Vagina (tissue), 2 donors: Measurements from ENCODE around the gene TMEM135. TPM values are rescaled to one million over a fixed set of nuclear protein-coding genes. Genes with fewer than 3 reads are reported as not detected.

Experiments used
- DNase-seq, 2 donors: peaks; one replicate each; pipeline ENCODE4 v3.0.0-alpha.2; 2017; ENCODE audit errors: extremely low spot score in 2 of 2
- H3K27ac ChIP-seq: fragments of 200-600 bp; sonication (generic); one replicate; pipeline ENCODE4 v1.5.1; 2019
- H3K27me3 ChIP-seq: fragments of 200-600 bp; sonication (generic); one replicate; pipeline ENCODE4 v1.5.1; 2019
- H3K36me3 ChIP-seq, 2 donors: fragments of 200-600 bp; sonication (generic); one replicate each; pipeline ENCODE4 v1.5.1; 2017 to 2019
- H3K4me1 ChIP-seq: fragments of 200-600 bp; sonication (generic); one replicate; pipeline ENCODE4 v1.5.1; 2019
- H3K4me3 ChIP-seq, 2 donors: fragments of 200-600 bp; sonication (generic); 1 replicate in 1 of 2; 2 replicates in 1 of 2; pipeline ENCODE4 v1.5.1; 2016 to 2019
- H3K9me3 ChIP-seq: fragments of 200-600 bp; sonication (generic); one replicate; pipeline ENCODE4 v1.5.1; 2019
- POLR2A ChIP-seq, 2 donors: fragments of 450-650 bp; IDR thresholded peaks; one replicate each; pipeline ENCODE4 v1.6.1; 2017; ENCODE audit warnings: antibody characterized with exemption in 2 of 2, mild to moderate bottlenecking in 2 of 2, moderate library complexity in 2 of 2
- POLR2AphosphoS5 ChIP-seq, 2 donors: sonication (generic); formaldehyde crosslinking; IDR thresholded peaks; one replicate each; pipeline ENCODE4 v1.9.0; 2017; ENCODE audit warnings: antibody characterized with exemption in 2 of 2, mild to moderate bottlenecking in 2 of 2, low read depth in 1 of 2; ENCODE audit not compliant: insufficient read depth in 1 of 2
- intact Hi-C: fragments of 100-400 bp; cut with DNase I; formaldehyde crosslinking; loops from one replicate; pipeline ENCODE4 v1.15.1; 2023
- total RNA-seq: library from RNA; depleted of rRNA; stranded (reverse); fragments of >200 nt; gene quantifications from one replicate; pipeline ENCODE4 v1.2.3, GENCODE V29; 2016
- TF ChIP-seq, protein P1 (sequence below), 3 experiments: fragments of 450-650 bp in 2 of 3; fragments of 200-600 bp in 1 of 3; sonication (generic) in 1 of 3; IDR thresholded peaks; one replicate each; pipeline ENCODE4 v1.5.1; 2017 to 2019; ENCODE audit warnings: antibody characterized with exemption in 3 of 3, mild to moderate bottlenecking in 2 of 3, moderate library complexity in 2 of 3

The TMEM135 gene
- total RNA-seq, 1 donor from 2014 or later: 17.2 TPM

DNA sequence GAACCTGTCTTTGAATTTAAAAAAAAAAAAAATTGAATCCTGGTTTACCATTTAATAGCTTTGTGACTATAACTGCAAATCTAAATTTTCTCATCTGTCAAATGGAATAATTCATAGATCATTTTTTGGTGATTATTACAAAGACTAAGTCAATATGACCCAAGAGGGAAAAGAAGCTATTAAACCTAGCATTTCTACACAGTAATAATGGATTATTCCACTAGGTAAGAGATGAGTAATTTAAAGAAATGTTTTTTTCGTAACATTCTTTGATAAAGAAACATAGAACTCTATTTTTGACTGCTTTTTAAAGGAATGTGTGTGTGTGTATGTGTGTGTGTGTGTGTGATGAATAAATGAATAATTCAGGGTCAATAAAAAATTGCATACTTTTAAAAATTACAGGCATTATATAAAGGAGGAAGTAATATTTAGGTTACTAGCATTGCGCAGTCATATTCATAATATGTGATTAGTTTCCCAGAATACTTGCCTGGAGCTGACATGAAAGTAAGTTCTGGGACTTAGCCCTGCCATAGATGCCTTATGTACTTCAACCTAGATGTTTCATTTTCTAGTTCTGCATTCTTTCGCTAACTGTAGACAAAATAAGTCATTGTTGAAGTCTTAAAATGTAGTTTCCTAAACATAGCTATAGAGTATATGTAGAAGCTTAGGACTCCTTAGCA lies 72.9 kb downstream of the TMEM135 start:
- no peak for DNase-seq

GRCh38 chr11:87114093-87114492 lies 76.4 kb downstream of the TMEM135 start:
- intact Hi-C loops: no loop called here
- H3K9me3 ChIP-seq: no peaks in the 10 kb centered on the region
- DNase-seq: no peak
- no peaks in the 10 kb centered on the region for H3K4me1 ChIP-seq
- TF ChIP-seq POLR2AphosphoS5 (IDR thresholded peaks at IDR 0.05; ENCODE audit: insufficient read depth in 1 of 2, low read depth in 1 of 2) (no peak), POLR2A (IDR thresholded peaks at IDR 0.05) (no peak)
- TF ChIP-seq, protein P1, sequence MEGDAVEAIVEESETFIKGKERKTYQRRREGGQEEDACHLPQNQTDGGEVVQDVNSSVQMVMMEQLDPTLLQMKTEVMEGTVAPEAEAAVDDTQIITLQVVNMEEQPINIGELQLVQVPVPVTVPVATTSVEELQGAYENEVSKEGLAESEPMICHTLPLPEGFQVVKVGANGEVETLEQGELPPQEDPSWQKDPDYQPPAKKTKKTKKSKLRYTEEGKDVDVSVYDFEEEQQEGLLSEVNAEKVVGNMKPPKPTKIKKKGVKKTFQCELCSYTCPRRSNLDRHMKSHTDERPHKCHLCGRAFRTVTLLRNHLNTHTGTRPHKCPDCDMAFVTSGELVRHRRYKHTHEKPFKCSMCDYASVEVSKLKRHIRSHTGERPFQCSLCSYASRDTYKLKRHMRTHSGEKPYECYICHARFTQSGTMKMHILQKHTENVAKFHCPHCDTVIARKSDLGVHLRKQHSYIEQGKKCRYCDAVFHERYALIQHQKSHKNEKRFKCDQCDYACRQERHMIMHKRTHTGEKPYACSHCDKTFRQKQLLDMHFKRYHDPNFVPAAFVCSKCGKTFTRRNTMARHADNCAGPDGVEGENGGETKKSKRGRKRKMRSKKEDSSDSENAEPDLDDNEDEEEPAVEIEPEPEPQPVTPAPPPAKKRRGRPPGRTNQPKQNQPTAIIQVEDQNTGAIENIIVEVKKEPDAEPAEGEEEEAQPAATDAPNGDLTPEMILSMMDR (IDR thresholded peaks at IDR 0.05): no peak
- no peak overlapping the region for H3K4me3 ChIP-seq
- no peaks in the 10 kb centered on the region for H3K36me3 ChIP-seq
- H3K27ac ChIP-seq: no peak overlapping the region
- no peaks in the 10 kb centered on the region for H3K27me3 ChIP-seq

More for the DNA sequence above, 72.9 kb downstream of the TMEM135 start:
- intact Hi-C loops: no loop called here
- Histone ChIP-seq H3K9me3 (no peaks in the 10 kb centered on the region), H3K27me3 (no peaks in the 10 kb centered on the region), H3K4me3 (no peak overlapping the region), H3K36me3 (no peaks in the 10 kb centered on the region), H3K27ac (no peak overlapping the region), H3K4me1 (no peaks in the 10 kb centered on the region)
- TF ChIP-seq POLR2AphosphoS5 (IDR thresholded peaks at IDR 0.05; ENCODE audit: insufficient read depth in 1 of 2, low read depth in 1 of 2) (no peak), POLR2A (IDR thresholded peaks at IDR 0.05) (no peak)
- TF ChIP-seq, protein P1 (IDR thresholded peaks at IDR 0.05): no peak

GRCh38 chr11:87116185-87116584 lies 78.5 kb downstream of the TMEM135 start:
- no peak overlapping the region for H3K4me3 ChIP-seq
- intact Hi-C loops: no loop called here
- no peak for TF ChIP-seq POLR2AphosphoS5 (IDR thresholded peaks at IDR 0.05; ENCODE audit: insufficient read depth in 1 of 2, low read depth in 1 of 2)
- no peak for TF ChIP-seq POLR2A (IDR thresholded peaks at IDR 0.05)
- TF ChIP-seq, protein P1 (IDR thresholded peaks at IDR 0.05): no peak
- H3K9me3 ChIP-seq: no peaks in the 10 kb centered on the region
- no peaks in the 10 kb centered on the region for H3K36me3 ChIP-seq
- DNase-seq: no peak
- H3K4me1 ChIP-seq: no peaks in the 10 kb centered on the region
- H3K27ac ChIP-seq: no peak overlapping the region
- H3K27me3 ChIP-seq: no peaks in the 10 kb centered on the region

- intact Hi-C loops: no loop called here
- no peak for DNase-seq
- H3K27me3 ChIP-seq: no peaks in the 10 kb centered on the region
- no peaks in the 10 kb centered on the region for H3K36me3 ChIP-seq
- H3K9me3 ChIP-seq: no peaks in the 10 kb centered on the region
- H3K4me3 ChIP-seq: no peak overlapping the region
- TF ChIP-seq POLR2A (IDR thresholded peaks at IDR 0.05) (no peak), POLR2AphosphoS5 (IDR thresholded peaks at IDR 0.05; ENCODE audit: insufficient read depth in 1 of 2, low read depth in 1 of 2) (no peak)
- TF ChIP-seq, protein P1 (IDR thresholded peaks at IDR 0.05): no peak
- no peak overlapping the region for H3K27ac ChIP-seq
- peaks cover 8% of the 10 kb centered on the region for H3K4me1 ChIP-seq
Measured at GRCh38 chr11:87120937-87121336, 83.2 kb downstream of the TMEM135 start.

- TF ChIP-seq POLR2A (IDR thresholded peaks at IDR 0.05) (no peak), POLR2AphosphoS5 (IDR thresholded peaks at IDR 0.05; ENCODE audit: insufficient read depth in 1 of 2, low read depth in 1 of 2) (no peak)
- TF ChIP-seq, protein P1 (IDR thresholded peaks at IDR 0.05): no peak
- no peaks in the 10 kb centered on the region for H3K36me3 ChIP-seq
- no peak overlapping the region for H3K4me3 ChIP-seq
- no peaks in the 10 kb centered on the region for H3K27me3 ChIP-seq
- intact Hi-C loops: no loop called here
- no peaks in the 10 kb centered on the region for H3K9me3 ChIP-seq
- H3K27ac ChIP-seq: no peak overlapping the region
- no peak for DNase-seq
- peaks cover 8% of the 10 kb centered on the region for H3K4me1 ChIP-seq
Measured at GRCh38 chr11:87122852-87123251, 85.1 kb downstream of the TMEM135 start.
